IPS-15b (cell line): ENCODE measurements around the gene EXOC1.

ENCODE experiments used
- H3K27me3 ChIP-seq: one replicate; pipeline ENCODE4 v1.6.1; 2013; ENCODE audit warnings: low read length; ENCODE audit not compliant: control insufficient read depth, insufficient read depth
- H3K36me3 ChIP-seq: one replicate; pipeline ENCODE4 v1.6.1; 2013; ENCODE audit warnings: low read length; ENCODE audit not compliant: control insufficient read depth, insufficient read depth
- H3K4me1 ChIP-seq: one replicate; pipeline ENCODE4 v1.6.1; 2013; ENCODE audit warnings: mild to moderate bottlenecking, low read length; ENCODE audit not compliant: control insufficient read depth, insufficient read depth
- H3K4me3 ChIP-seq: one replicate; pipeline ENCODE4 v1.5.1; 2013; ENCODE audit warnings: low read depth, low read length
- H3K9ac ChIP-seq: one replicate; pipeline ENCODE4 v1.6.1; 2013; ENCODE audit warnings: low read depth, mild to moderate bottlenecking, low read length
- H3K9me3 ChIP-seq: one replicate; pipeline ENCODE4 v1.6.1; 2013; ENCODE audit warnings: mild to moderate bottlenecking, low read length; ENCODE audit not compliant: control insufficient read depth, insufficient read depth

EXOC1 gene

DNA sequence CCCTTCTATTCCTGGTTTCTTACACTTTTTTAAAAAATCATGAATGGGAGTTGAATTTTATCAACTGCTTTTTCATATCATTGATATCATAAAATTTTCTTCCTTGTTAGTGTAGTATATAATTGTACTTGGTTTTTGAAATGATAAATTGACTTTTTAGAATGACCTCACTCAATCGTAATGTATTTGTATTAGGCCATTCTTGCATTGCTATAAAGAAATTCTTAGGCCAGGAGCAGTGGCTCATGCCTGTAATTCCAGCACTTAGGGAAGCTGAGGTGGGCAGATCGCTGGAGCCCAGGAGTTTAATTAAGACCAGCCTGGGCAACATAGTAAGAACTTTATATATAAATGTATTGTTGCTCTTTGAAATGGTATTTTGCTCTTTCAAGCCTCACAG lies 6.3 kb downstream of the EXOC1 start:
- Histone ChIP-seq H3K9ac (no peak overlapping the region), H3K4me3 (no peak overlapping the region), H3K9me3 (no peaks in the 10 kb centered on the region), H3K36me3 (no peaks in the 10 kb centered on the region), H3K27me3 (no peaks in the 10 kb centered on the region), H3K4me1 (no peaks in the 10 kb centered on the region)

GRCh38 chr4:55864577-55865223 lies 11.3 kb downstream of the EXOC1 start:
- Histone ChIP-seq H3K9me3 (peaks cover 4% of the 10 kb centered on the region), H3K4me3 (no peak overlapping the region), H3K4me1 (no peaks in the 10 kb centered on the region), H3K36me3 (peaks cover 3% of the 10 kb centered on the region), H3K27me3 (no peaks in the 10 kb centered on the region), H3K9ac (no peak overlapping the region)

- no peak overlapping the region for H3K4me3 ChIP-seq
- peaks cover 4% of the 10 kb centered on the region for H3K9me3 ChIP-seq
- peaks cover 3% of the 10 kb centered on the region for H3K36me3 ChIP-seq
- no peak overlapping the region for H3K9ac ChIP-seq
- no peaks in the 10 kb centered on the region for H3K4me1 ChIP-seq
- no peaks in the 10 kb centered on the region for H3K27me3 ChIP-seq
Measured at GRCh38 chr4:55865228-55865806, 11.9 kb downstream of the EXOC1 start.

DNA sequence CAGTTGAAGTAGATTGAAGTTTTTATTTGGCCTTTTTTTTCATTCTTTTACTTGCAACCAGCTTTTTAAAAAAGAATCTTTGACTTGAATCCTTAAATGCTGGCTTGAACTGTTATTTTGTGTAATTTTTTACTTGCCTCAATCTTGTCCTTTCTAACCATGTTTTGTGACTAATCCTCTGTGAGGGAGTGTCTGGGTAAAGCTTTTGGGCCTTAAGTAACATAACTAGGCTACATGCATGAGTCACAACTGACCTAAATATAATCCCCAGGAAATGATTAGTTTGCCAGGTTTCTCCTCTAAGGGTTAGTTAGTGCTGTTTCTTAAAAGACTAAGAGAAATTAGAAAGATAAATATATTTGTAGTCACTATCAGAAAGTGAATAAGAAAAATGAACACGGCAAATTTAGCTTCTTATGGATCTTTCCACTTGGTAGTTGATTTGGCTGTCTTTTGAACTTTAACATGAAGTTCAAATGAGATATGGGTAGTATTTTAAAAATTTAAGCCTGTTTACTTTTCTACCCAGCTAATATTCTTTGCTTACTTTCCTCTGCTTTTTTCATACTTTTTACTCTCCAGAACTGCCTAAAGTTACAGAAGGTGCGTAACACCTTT lies 13.0 kb downstream of the EXOC1 start:
- H3K4me1 ChIP-seq: no peaks in the 10 kb centered on the region
- H3K9ac ChIP-seq: no peak overlapping the region
- no peaks in the 10 kb centered on the region for H3K27me3 ChIP-seq
- no peak overlapping the region for H3K4me3 ChIP-seq
- H3K9me3 ChIP-seq: peaks cover 4% of the 10 kb centered on the region
- peaks cover 3% of the 10 kb centered on the region for H3K36me3 ChIP-seq

DNA sequence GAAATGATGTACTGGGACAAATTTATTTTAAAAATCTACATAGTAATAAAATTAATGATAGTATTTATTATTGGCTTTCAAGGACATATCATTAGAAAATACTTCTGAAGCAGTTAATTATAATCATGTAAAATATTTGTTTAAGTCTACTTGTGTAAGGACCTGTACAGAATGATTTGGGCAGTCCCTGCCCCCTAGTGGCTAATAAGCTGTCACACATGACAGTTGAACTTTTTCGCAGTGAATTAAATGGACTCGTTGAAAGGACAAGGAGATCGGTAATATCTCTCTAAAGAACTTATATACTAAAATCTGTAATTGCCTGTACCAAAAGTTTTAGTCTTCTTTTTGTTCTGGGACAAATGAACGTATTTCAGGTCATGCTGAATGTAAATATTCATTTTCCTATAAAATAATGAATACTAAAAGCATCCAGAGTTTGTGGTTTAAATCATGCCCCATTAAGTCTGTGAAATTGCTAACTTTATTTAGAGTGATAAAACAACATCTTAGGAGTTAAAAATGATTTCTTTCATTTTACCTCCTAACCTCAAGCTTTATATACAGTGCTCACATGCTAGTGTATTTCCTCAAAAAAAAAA lies 13.6 kb downstream of the EXOC1 start:
- Histone ChIP-seq H3K4me1 (no peaks in the 10 kb centered on the region), H3K9ac (no peak overlapping the region), H3K36me3 (peaks cover 3% of the 10 kb centered on the region), H3K4me3 (no peak overlapping the region), H3K27me3 (no peaks in the 10 kb centered on the region), H3K9me3 (peaks cover 4% of the 10 kb centered on the region)

DNA sequence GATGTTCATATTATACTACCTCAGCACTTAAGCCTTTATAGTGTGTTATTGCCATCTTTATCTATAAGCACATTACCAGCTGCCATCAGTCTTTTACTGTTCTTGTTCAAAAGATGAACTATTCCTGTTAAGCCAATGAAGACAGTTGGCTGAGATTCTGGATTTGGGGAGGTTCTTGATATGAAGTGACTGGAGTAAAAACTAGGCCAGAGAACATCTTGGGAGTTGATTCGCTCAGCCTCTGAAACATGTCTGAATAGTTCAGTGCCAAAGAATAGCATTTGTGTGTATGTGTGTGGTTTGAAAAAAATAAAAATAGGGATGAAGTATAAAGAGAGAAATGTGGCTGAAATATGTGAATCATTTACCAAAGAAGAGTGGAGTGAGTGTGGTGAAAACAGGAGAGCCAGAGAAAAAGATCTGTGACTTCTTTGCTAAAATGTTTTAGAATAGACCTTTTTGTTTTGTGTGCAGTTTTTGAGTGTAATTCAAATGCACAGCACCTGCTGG lies 15.2 kb downstream of the EXOC1 start:
- peaks cover 4% of the 10 kb centered on the region for H3K9me3 ChIP-seq
- no peaks in the 10 kb centered on the region for H3K27me3 ChIP-seq
- H3K36me3 ChIP-seq: peaks cover 3% of the 10 kb centered on the region
- H3K4me1 ChIP-seq: no peaks in the 10 kb centered on the region
- no peak overlapping the region for H3K4me3 ChIP-seq
- no peak overlapping the region for H3K9ac ChIP-seq

GRCh38 chr4:55871299-55871800 lies 17.9 kb downstream of the EXOC1 start:
- Histone ChIP-seq H3K9ac (no peak overlapping the region), H3K27me3 (no peaks in the 10 kb centered on the region), H3K4me1 (no peaks in the 10 kb centered on the region), H3K9me3 (peaks cover 4% of the 10 kb centered on the region), H3K36me3 (peaks cover 3% of the 10 kb centered on the region), H3K4me3 (no peak overlapping the region)

DNA sequence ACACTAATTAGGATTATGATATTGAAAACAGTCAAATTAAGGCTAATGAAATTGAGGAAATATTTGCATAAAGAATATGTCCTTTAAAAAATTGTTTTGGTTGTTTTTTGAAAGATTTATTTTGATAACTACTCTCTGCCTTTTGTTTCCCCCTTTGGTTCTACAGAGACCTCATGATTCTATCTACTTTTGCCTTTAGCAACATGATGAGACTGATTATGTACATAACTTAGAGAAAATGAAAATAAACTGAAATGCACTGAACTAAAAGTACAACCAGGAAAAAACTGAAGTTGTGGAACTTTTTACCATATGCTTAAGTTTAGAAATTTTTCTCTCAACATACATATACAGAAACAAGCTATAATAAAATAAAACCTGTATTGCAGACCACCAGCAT lies 21.4 kb downstream of the EXOC1 start:
- Histone ChIP-seq H3K4me3 (no peak overlapping the region), H3K36me3 (no peaks in the 10 kb centered on the region), H3K4me1 (no peaks in the 10 kb centered on the region), H3K9ac (no peak overlapping the region), H3K9me3 (no peaks in the 10 kb centered on the region), H3K27me3 (no peaks in the 10 kb centered on the region)

- Histone ChIP-seq H3K27me3 (no peaks in the 10 kb centered on the region), H3K4me3 (no peak overlapping the region), H3K9me3 (no peaks in the 10 kb centered on the region), H3K36me3 (no peaks in the 10 kb centered on the region), H3K9ac (no peak overlapping the region), H3K4me1 (no peaks in the 10 kb centered on the region)
Measured at GRCh38 chr4:55876387-55876786, 22.9 kb downstream of the EXOC1 start.

- Histone ChIP-seq H3K36me3 (no peaks in the 10 kb centered on the region), H3K4me1 (no peaks in the 10 kb centered on the region), H3K27me3 (no peaks in the 10 kb centered on the region), H3K4me3 (no peak overlapping the region), H3K9me3 (no peaks in the 10 kb centered on the region), H3K9ac (no peak overlapping the region)
Measured at GRCh38 chr4:55879224-55879623, 25.8 kb downstream of the EXOC1 start.

DNA sequence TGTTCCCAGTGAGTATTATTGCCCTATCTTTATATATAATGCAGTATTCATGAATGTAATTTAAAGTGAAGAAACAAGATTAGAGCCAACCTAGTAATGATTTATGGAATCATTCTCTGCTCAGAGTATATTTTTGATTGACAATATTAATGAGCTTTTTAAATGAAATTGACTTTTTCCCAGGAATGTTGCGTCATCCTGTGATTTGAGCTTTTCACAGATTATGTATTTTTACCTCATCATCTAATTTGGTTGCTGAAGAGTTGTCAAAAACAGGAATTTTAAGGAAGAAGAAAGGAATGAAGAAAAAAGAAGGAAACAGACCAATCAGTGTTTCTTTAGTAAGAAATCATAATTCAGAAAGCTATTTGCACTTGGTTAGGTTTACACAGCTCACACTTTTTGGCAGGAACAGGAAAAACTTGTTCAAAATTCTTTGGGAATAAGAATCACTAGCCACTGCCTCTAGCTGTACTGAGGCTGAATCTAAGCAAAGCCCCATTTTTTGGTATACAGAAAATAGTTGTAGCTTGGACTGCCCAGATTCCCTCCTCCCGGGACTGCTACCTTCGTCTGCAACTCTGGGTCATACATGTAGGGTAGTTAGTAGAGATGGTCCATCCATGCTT lies 27.3 kb downstream of the EXOC1 start:
- Histone ChIP-seq H3K9me3 (no peaks in the 10 kb centered on the region), H3K4me1 (no peaks in the 10 kb centered on the region), H3K27me3 (no peaks in the 10 kb centered on the region), H3K36me3 (no peaks in the 10 kb centered on the region), H3K4me3 (no peak overlapping the region), H3K9ac (no peak overlapping the region)
